HFFc6 (cell line): Measurements from ENCODE around the gene ZNF784. TPM values are rescaled to one million over a fixed set of nuclear protein-coding genes. Genes with fewer than 3 reads are reported as not detected.

Experiments used
- DNase-seq: peaks from one replicate; pipeline ENCODE4 v3.0.0-alpha.2; 2018
- H3K27ac Mint-ChIP-seq: 2 replicates; pipeline ENCODE4 v1.8.0; 2020; ENCODE audit warnings: mild to moderate bottlenecking, mixed read lengths
- H3K27me3 Mint-ChIP-seq: 2 replicates; pipeline ENCODE4 v1.8.0; 2021; ENCODE audit warnings: mild to moderate bottlenecking, moderate library complexity, mixed read lengths; ENCODE audit not compliant: insufficient read depth
- H3K36me3 Mint-ChIP-seq: 2 replicates; pipeline ENCODE4 v1.8.0; 2021; ENCODE audit warnings: low read depth, mixed read lengths
- H3K4me1 Mint-ChIP-seq: 2 replicates; pipeline ENCODE4 v1.8.0; 2020; ENCODE audit warnings: low read depth, mixed read lengths
- H3K4me3 Mint-ChIP-seq: 2 replicates; pipeline ENCODE4 v1.8.0; 2020; ENCODE audit warnings: mild to moderate bottlenecking, moderate library complexity, mixed read lengths
- H3K9me3 Mint-ChIP-seq: 2 replicates; pipeline ENCODE4 v1.8.0; 2020; ENCODE audit warnings: mild to moderate bottlenecking, mixed read lengths
- total RNA-seq, 6 experiments: library from RNA; stranded (reverse); fragmentation: NEBNext Ultra II Directional; extraction: Animal tissue kit (Norgen Biotek cat#: 25700); gene quantifications; 2 replicates in 1 of 6; 3 replicates in 5 of 6; pipeline ENCODE4 v1.2.3, GENCODE V29; 2021
- TF ChIP-seq, protein P1 (sequence below): fragments of 200-600 bp; sonication (generic); IDR thresholded peaks from 2 replicates; pipeline ENCODE4 v1.5.0; 2021; ENCODE audit warnings: antibody characterized with exemption, mild to moderate bottlenecking

The ZNF784 gene
- total RNA-seq, 6 experiments from 2014 or later, result 4.6 to 5.3 (median 4.8) TPM

DNA sequence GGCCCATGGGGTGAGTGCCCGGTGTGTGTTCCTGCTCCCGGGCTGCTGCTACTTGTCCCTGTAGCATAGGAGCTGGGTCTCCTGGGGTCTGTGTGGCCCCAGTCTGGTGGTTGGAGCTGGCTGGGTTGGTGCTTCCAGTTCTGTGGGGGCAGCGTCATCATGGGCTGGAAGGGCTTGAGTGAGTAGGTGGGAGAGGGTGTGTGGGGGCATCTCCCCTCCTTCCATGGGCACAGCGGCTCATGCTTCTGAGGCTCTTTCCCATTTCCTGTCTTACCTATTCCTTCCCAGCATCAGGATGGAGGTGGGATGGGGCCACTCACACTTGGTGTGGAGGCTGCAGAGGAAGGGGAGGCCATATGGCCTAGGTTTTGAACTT, 42.6 kb upstream of the ZNF784 start:
- Mint-ChIP-seq H3K27me3 (peaks cover 2% of the 10 kb centered on the region), H3K27ac (no peak overlapping the region), H3K4me3 (no peak overlapping the region), H3K4me1 (peaks cover 18% of the 10 kb centered on the region), H3K36me3 (peaks cover 12% of the 10 kb centered on the region), H3K9me3 (no peaks in the 10 kb centered on the region)
- TF ChIP-seq, protein P1, sequence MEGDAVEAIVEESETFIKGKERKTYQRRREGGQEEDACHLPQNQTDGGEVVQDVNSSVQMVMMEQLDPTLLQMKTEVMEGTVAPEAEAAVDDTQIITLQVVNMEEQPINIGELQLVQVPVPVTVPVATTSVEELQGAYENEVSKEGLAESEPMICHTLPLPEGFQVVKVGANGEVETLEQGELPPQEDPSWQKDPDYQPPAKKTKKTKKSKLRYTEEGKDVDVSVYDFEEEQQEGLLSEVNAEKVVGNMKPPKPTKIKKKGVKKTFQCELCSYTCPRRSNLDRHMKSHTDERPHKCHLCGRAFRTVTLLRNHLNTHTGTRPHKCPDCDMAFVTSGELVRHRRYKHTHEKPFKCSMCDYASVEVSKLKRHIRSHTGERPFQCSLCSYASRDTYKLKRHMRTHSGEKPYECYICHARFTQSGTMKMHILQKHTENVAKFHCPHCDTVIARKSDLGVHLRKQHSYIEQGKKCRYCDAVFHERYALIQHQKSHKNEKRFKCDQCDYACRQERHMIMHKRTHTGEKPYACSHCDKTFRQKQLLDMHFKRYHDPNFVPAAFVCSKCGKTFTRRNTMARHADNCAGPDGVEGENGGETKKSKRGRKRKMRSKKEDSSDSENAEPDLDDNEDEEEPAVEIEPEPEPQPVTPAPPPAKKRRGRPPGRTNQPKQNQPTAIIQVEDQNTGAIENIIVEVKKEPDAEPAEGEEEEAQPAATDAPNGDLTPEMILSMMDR, result no peak
- no peak for DNase-seq

DNA sequence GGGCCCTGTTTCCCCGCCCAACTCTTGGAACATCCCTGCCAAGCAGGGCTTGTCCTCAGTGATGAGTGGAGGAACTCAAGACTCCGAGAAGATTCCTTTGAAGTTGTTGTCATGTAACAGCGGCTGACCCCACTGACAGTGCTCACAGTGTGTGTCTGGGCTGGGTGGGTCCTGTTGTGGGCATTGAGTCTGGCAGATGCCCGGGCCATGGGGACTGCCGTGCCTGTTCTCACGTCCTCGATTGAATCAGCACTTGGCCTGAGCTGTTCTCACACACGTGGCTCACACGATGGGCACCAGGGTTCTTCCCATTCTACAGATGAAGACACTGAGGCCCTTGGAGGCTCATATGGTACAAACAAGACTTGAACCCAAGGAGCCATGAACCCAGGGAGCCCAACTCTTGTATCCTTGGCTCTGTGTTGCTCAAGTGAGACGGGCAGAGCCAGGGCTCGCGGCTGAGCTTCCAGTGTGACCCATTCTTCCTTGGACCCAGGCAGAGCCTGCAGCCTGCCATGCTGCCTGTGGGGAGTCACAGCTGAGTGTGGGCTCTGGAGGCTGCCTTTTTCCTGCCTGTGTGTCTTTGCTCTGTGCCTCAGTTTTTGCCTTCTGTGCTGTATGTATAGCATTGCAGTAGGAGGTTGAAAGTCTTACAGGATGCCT, 42.1 kb upstream of the ZNF784 start:
- H3K9me3 Mint-ChIP-seq, result no peaks in the 10 kb centered on the region
- DNase-seq, result no peak
- H3K4me3 Mint-ChIP-seq, result no peak overlapping the region
- H3K27me3 Mint-ChIP-seq, result peaks cover 4% of the 10 kb centered on the region
- H3K36me3 Mint-ChIP-seq, result peaks cover 16% of the 10 kb centered on the region
- peaks cover 12% of the 10 kb centered on the region for H3K4me1 Mint-ChIP-seq
- H3K27ac Mint-ChIP-seq, result no peak overlapping the region
- TF ChIP-seq, protein P1, result no peak

DNA sequence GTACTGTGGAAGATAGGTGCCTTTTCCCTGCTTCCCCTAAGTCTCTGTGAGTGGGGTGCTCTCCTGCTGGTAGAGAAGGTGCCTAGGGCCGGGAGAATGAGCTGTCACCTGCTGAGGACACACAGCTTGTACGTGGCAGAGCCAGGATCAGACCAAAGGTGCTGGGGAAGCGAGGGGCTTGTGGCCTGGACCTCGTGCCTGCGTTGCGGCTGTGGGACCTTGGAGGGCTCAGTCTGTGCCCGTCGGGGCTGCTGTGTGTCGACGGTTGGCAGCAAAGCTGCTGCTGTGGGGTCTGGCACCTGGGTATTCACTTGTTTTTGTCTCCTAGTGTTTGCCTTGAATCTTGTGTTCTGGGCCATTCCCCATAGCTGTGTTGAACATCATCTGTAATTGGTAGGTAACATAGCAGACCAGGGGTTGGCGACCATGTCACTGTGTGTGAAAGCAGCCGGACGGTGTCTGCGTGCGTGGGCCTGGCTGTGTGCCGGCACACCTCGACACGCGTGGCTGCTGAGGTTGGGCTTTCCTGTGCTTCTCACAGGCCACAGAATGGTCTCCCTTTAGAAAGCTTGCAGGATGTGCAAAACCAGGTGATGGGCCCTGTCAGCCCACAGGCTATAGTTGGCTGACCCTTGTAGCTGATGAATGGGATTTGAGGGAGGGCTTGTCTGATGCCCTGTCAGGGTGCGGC, 39.6 kb upstream of the ZNF784 start:
- Mint-ChIP-seq H3K27me3 (peaks cover 4% of the 10 kb centered on the region), H3K27ac (no peak overlapping the region), H3K36me3 (peaks cover 16% of the 10 kb centered on the region), H3K9me3 (no peaks in the 10 kb centered on the region), H3K4me3 (no peak overlapping the region), H3K4me1 (peaks cover 7% of the 10 kb centered on the region)
- TF ChIP-seq, protein P1, result no peak
- DNase-seq, result no peak

DNA sequence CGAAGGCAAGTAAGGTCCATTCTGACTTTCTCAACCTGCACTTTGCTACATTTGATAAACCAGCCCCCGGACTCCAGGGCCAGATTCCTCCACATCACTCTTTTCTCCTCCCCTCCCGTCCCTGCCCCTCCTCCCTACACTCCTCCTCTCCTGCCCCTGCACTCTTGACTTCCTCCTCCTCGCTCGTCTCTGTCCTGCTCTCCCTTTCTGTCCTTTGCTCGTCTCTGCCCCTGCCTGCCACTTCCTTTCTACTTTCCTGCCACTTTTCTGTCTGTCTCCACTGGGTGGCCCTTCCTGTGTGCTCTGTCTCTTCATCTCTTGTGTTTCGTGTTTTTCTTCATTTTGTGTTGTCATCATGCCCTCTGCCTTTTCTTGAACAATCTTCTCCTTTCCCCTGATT, 37.5 kb upstream of the ZNF784 start:
- Mint-ChIP-seq H3K4me3 (no peak overlapping the region), H3K27ac (no peak overlapping the region), H3K4me1 (peaks cover 23% of the 10 kb centered on the region), H3K9me3 (no peaks in the 10 kb centered on the region), H3K27me3 (peaks cover 4% of the 10 kb centered on the region), H3K36me3 (peaks cover 16% of the 10 kb centered on the region)
- no peak for DNase-seq
- TF ChIP-seq, protein P1, result no peak

DNA sequence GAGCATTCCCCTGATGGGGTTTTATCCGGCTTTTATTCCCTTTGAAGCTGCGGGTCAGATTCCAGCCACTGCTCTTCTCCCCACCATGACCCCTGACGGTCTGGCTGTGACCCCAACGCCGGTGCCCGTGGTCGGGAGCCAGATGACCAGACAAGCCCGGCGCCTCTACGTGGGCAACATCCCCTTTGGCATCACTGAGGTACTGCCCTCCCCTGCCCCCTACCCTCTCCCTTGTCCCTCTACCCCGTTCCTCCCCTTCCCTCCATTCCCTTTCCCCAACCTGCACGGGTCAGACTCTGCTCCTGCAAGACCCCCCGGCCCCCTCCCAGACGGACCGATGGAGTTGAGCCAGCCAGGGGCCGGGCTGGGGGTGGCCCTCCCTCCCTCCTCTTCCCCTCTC, 36.6 kb upstream of the ZNF784 start:
- TF ChIP-seq, protein P1, result no peak
- peaks cover 31% of the 10 kb centered on the region for H3K4me1 Mint-ChIP-seq
- no peak overlapping the region for H3K4me3 Mint-ChIP-seq
- no peaks in the 10 kb centered on the region for H3K9me3 Mint-ChIP-seq
- H3K27ac Mint-ChIP-seq, result no peak overlapping the region
- no peak for DNase-seq
- H3K27me3 Mint-ChIP-seq, result peaks cover 4% of the 10 kb centered on the region
- H3K36me3 Mint-ChIP-seq, result peaks cover 20% of the 10 kb centered on the region
